ENCODE data around the gene ZNF652.

The ZNF652 gene

DNA sequence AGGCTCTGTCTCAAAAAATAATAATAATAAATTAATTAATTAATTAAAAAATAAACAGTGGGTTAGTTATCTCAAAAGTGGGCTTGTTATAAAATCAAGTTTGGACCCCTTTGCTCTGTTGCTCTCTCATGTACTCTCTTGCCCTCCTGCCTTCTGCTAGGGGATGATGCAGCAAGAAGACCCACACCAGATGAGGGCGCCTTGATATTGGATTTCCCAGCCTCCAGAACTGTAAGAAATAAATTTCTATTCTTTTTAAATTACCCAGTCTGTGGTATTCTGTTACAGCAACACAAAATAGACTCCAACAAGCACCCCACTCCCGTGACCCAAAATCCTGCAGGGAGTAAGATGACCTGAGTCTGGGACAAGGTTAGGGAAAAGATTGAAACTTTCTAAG lies 2.1 kb upstream of the ZNF652 start:
- no peaks in the 10 kb centered on the region for H3K9me3 ChIP-seq (ENCODE audit: low read length)
- H3K27ac ChIP-seq (ENCODE audit: low read depth, low read length, poor library complexity, severe bottlenecking), result no peak overlapping the region
- H3K4me3 ChIP-seq (ENCODE audit: low read depth, low read length, poor library complexity, severe bottlenecking), result no peak overlapping the region

DNA sequence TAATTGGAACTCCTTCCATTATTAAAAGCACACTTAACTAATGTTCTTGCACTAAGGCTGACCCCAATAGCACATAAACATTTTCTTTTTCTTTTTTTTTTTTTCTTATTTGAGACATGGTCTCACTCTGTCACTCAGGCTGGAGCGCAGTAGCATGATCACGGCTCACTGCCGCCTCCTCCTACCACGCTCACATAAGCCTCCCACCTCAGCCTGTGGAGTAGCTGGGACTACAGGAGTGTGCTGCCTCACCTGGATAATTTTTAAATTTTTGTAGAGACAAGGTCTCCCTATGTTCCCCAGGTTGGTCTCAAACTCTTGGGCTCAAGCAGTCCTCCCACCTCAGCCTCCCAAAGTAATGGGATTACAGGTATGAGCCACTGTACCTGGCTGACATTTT lies 1.2 kb upstream of the ZNF652 start:
- no peaks in the 10 kb centered on the region for H3K27me3 ChIP-seq (ENCODE audit: insufficient read depth, low read length)
- no peak overlapping the region for H3K4me3 ChIP-seq (ENCODE audit: low read depth, low read length, poor library complexity, severe bottlenecking)
- H3K4me1 ChIP-seq (ENCODE audit: insufficient read depth, low read length, severe bottlenecking), result peaks cover 33% of the 10 kb centered on the region
- TF ChIP-seq, protein P1, sequence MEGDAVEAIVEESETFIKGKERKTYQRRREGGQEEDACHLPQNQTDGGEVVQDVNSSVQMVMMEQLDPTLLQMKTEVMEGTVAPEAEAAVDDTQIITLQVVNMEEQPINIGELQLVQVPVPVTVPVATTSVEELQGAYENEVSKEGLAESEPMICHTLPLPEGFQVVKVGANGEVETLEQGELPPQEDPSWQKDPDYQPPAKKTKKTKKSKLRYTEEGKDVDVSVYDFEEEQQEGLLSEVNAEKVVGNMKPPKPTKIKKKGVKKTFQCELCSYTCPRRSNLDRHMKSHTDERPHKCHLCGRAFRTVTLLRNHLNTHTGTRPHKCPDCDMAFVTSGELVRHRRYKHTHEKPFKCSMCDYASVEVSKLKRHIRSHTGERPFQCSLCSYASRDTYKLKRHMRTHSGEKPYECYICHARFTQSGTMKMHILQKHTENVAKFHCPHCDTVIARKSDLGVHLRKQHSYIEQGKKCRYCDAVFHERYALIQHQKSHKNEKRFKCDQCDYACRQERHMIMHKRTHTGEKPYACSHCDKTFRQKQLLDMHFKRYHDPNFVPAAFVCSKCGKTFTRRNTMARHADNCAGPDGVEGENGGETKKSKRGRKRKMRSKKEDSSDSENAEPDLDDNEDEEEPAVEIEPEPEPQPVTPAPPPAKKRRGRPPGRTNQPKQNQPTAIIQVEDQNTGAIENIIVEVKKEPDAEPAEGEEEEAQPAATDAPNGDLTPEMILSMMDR (IDR thresholded peaks at IDR 0.05; ENCODE audit: low read length), result no peak
- no peak for TF ChIP-seq EZH2 (IDR thresholded peaks at IDR 0.05; ENCODE audit: borderline replicate concordance, low read length)
- H3K9me3 ChIP-seq (ENCODE audit: low read length), result no peaks in the 10 kb centered on the region
- H3K27ac ChIP-seq (ENCODE audit: low read depth, low read length, poor library complexity, severe bottlenecking), result no peak overlapping the region
- H3K36me3 ChIP-seq (ENCODE audit: insufficient read depth, low read length), result no peaks in the 10 kb centered on the region
- no peaks in the 10 kb centered on the region for H3K9me2 ChIP-seq (ENCODE audit: low read depth, low read length)
- no peaks in the 10 kb centered on the region for H4K20me1 ChIP-seq (ENCODE audit: insufficient read depth, low read length)
- no peak overlapping the region; the same call in 1 of the 2 replicates for H3K4me2 ChIP-seq (ENCODE audit: low read length)
- H3F3A ChIP-seq (ENCODE audit: insufficient read depth, low read length), result no peaks in the 10 kb centered on the region
- no peak overlapping the region for H2AFZ ChIP-seq (ENCODE audit: low read length)
- no peak overlapping the region for H3K9ac ChIP-seq (ENCODE audit: low read length)
- H3K79me2 ChIP-seq (ENCODE audit: insufficient read depth, low read length), result peaks cover 28% of the 10 kb centered on the region

More for the DNA sequence above, 2.1 kb upstream of the ZNF652 start:
- H3F3A ChIP-seq (ENCODE audit: insufficient read depth, low read length), result no peaks in the 10 kb centered on the region
- peaks cover 21% of the 10 kb centered on the region for H3K79me2 ChIP-seq (ENCODE audit: insufficient read depth, low read length)
- no peak overlapping the region for H2AFZ ChIP-seq (ENCODE audit: low read length)
- H3K36me3 ChIP-seq (ENCODE audit: insufficient read depth, low read length), result no peaks in the 10 kb centered on the region
- H3K4me1 ChIP-seq (ENCODE audit: insufficient read depth, low read length, severe bottlenecking), result peaks cover 25% of the 10 kb centered on the region
- no peaks in the 10 kb centered on the region for H4K20me1 ChIP-seq (ENCODE audit: insufficient read depth, low read length)
- H3K9ac ChIP-seq (ENCODE audit: low read length), result no peak overlapping the region
- H3K9me2 ChIP-seq (ENCODE audit: low read depth, low read length), result no peaks in the 10 kb centered on the region
- no peak overlapping the region for H3K4me2 ChIP-seq (ENCODE audit: low read length)
- no peaks in the 10 kb centered on the region for H3K27me3 ChIP-seq (ENCODE audit: insufficient read depth, low read length)
- no peak for TF ChIP-seq EZH2 (IDR thresholded peaks at IDR 0.05; ENCODE audit: borderline replicate concordance, low read length)
- TF ChIP-seq, protein P1 (IDR thresholded peaks at IDR 0.05; ENCODE audit: low read length), result no peak

DNA sequence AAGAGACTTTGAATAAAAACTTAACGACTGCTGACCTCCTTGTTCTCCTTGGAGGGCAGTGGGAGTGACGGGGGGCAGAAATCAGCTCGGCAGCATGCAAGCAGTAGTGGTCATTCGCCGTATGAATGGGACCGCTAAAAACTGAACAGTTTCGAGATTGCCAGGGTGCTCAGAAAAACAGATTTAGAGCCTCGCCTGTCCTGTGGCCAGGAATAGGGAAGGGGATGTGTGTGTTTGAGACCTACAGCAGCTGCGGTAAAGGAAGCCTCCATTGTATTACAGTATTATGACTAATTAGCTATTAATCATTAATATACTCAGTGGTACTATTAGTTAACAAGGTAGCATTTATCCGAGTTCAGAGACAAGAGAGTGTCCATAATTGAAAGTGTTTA lies 670 bp upstream of the ZNF652 start:
- Histone ChIP-seq H2AFZ (ENCODE audit: low read length) (no peak overlapping the region), H3K9ac (ENCODE audit: low read length) (peak overlapping the region; percentile 51; the same call in 1 of the 2 replicates), H3K27ac (ENCODE audit: low read depth, low read length, poor library complexity, severe bottlenecking) (peak overlapping the region; percentile 15), H3K4me2 (ENCODE audit: low read length) (peak overlapping the region; percentile 73), H3K79me2 (ENCODE audit: insufficient read depth, low read length) (peaks cover 34% of the 10 kb centered on the region), H3K4me3 (ENCODE audit: low read depth, low read length, poor library complexity, severe bottlenecking) (peak overlapping the region; percentile 57), H4K20me1 (ENCODE audit: insufficient read depth, low read length) (no peaks in the 10 kb centered on the region), H3K9me2 (ENCODE audit: low read depth, low read length) (no peaks in the 10 kb centered on the region), H3K36me3 (ENCODE audit: insufficient read depth, low read length) (no peaks in the 10 kb centered on the region), H3K9me3 (ENCODE audit: low read length) (no peaks in the 10 kb centered on the region), H3K4me1 (ENCODE audit: insufficient read depth, low read length, severe bottlenecking) (peaks cover 39% of the 10 kb centered on the region), H3K27me3 (ENCODE audit: insufficient read depth, low read length) (no peaks in the 10 kb centered on the region), H3F3A (ENCODE audit: insufficient read depth, low read length) (no peaks in the 10 kb centered on the region)
- TF ChIP-seq EZH2 (IDR thresholded peaks at IDR 0.05; ENCODE audit: borderline replicate concordance, low read length), result no peak
- TF ChIP-seq, protein P1 (IDR thresholded peaks at IDR 0.05; ENCODE audit: low read length), result no peak

All from OCI-LY1 (cell line).